Smooth muscle cell (in vitro differentiated cells): ENCODE results near the gene SMARCA1. TPM values are rescaled to one million over a fixed set of nuclear protein-coding genes. Genes with fewer than 3 reads are reported as not detected.
"Not testable (repeated sequence)": the region's sequence is repeated elsewhere in the genome, so short reads cannot be mapped to it uniquely, and the experiment has no call there.

Source experiments
- DNase-seq: peaks from one replicate; lab custom pipeline; 2025; ENCODE audit not compliant: unreplicated experiment; lab: John Stamatoyannopoulos, UW
- H2AFZ ChIP-seq: fragments of 200-600 bp; sonication (generic); 2 replicates; pipeline ENCODE4 v1.6.0; 2016; ENCODE audit warnings: antibody characterized with exemption, low read depth, mild to moderate bottlenecking
- H3F3A ChIP-seq: fragments of 200-600 bp; sonication (generic); 2 replicates; pipeline ENCODE4 v1.6.0; 2017; ENCODE audit warnings: antibody characterized with exemption, low read depth
- H3K27ac ChIP-seq: fragments of 200-600 bp; sonication (generic); 2 replicates; pipeline ENCODE4 v1.5.1; 2016; ENCODE audit warnings: low read depth, mild to moderate bottlenecking
- H3K27me3 ChIP-seq: fragments of 200-600 bp; sonication (generic); 2 replicates; pipeline ENCODE4 v1.6.1; 2016; ENCODE audit warnings: low read depth, mild to moderate bottlenecking
- H3K36me3 ChIP-seq: fragments of 200-600 bp; sonication (generic); 2 replicates; pipeline ENCODE4 v1.5.1; 2016; ENCODE audit warnings: low read depth
- H3K4me1 ChIP-seq: fragments of 200-600 bp; sonication (generic); 2 replicates; pipeline ENCODE4 v1.5.1; 2016; ENCODE audit warnings: low read depth
- H3K4me2 ChIP-seq: fragments of 200-600 bp; sonication (generic); 2 replicates; pipeline ENCODE4 v1.6.0; 2016; ENCODE audit warnings: mild to moderate bottlenecking
- H3K4me3 ChIP-seq: fragments of 200-600 bp; sonication (generic); 2 replicates; pipeline ENCODE4 v1.5.1; 2016; ENCODE audit warnings: mild to moderate bottlenecking
- H3K79me2 ChIP-seq: fragments of 200-600 bp; sonication (generic); 2 replicates; pipeline ENCODE4 v1.6.0; 2016; ENCODE audit warnings: low read depth, mild to moderate bottlenecking
- H3K9ac ChIP-seq: fragments of 200-600 bp; sonication (generic); 2 replicates; pipeline ENCODE4 v1.6.0; 2016; ENCODE audit warnings: low read depth
- H3K9me3 ChIP-seq: fragments of 200-600 bp; sonication (generic); replicated peaks from 2 replicates; pipeline ENCODE4 v1.5.1; 2016; ENCODE audit warnings: low read depth
- H4K20me1 ChIP-seq: fragments of 200-600 bp; sonication (generic); 2 replicates; pipeline ENCODE4 v1.6.0; 2016; ENCODE audit warnings: low read depth
- whole genome bisulfite sequencing: methylation state at CpG from one replicate; pipeline ENCODE4 v1.1.7; 2016; ENCODE audit warnings: low lambda C conversion rate; 5-methylcytosine and 5-hydroxymethylcytosine counted together
- polyA plus RNA-seq: library from polyadenylated mRNA; unstranded; fragments of >200 nt; fragmentation: Nextera tagmentation; extraction: Ambion mirVana; gene quantifications from 2 replicates; pipeline ENCODE4 v1.2.1, GENCODE V29; 2016
- total RNA-seq: library from RNA; depleted of rRNA; stranded (reverse); fragments of >200 nt; gene quantifications from 2 replicates; pipeline ENCODE4 v1.2.3, GENCODE V29; 2014
- TF ChIP-seq, protein P1 (sequence below): fragments of 200-600 bp; sonication (generic); IDR thresholded peaks from 2 replicates; pipeline ENCODE4 v1.5.1; 2017; ENCODE audit warnings: borderline replicate concordance, mild to moderate bottlenecking, antibody characterized with exemption; ENCODE audit not compliant: insufficient read depth, poor library complexity, severe bottlenecking

The SMARCA1 gene
- total and polyA plus RNA-seq, 2 experiments from 2014 or later = 60.9 to 91.5 TPM

GRCh38 chrX:129559783-129560182 is 36.5 kb upstream of the SMARCA1 start:
- no peaks in the 10 kb centered on the region for H3K9me3 ChIP-seq
- WGBS = 82% methylated on average over 1 of the region's 1 CpG
- no peak overlapping the region for H3K27ac ChIP-seq
- no peaks in the 10 kb centered on the region for H4K20me1 ChIP-seq
- H3K36me3 ChIP-seq = peaks cover 16% of the 10 kb centered on the region
- DNase-seq = no peak
- H3K27me3 ChIP-seq = no peaks in the 10 kb centered on the region
- TF ChIP-seq, protein P1, sequence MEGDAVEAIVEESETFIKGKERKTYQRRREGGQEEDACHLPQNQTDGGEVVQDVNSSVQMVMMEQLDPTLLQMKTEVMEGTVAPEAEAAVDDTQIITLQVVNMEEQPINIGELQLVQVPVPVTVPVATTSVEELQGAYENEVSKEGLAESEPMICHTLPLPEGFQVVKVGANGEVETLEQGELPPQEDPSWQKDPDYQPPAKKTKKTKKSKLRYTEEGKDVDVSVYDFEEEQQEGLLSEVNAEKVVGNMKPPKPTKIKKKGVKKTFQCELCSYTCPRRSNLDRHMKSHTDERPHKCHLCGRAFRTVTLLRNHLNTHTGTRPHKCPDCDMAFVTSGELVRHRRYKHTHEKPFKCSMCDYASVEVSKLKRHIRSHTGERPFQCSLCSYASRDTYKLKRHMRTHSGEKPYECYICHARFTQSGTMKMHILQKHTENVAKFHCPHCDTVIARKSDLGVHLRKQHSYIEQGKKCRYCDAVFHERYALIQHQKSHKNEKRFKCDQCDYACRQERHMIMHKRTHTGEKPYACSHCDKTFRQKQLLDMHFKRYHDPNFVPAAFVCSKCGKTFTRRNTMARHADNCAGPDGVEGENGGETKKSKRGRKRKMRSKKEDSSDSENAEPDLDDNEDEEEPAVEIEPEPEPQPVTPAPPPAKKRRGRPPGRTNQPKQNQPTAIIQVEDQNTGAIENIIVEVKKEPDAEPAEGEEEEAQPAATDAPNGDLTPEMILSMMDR = no peak
- no peak overlapping the region for H3K9ac ChIP-seq
- H3K4me3 ChIP-seq = no peak overlapping the region
- H2AFZ ChIP-seq = no peak overlapping the region
- H3K4me1 ChIP-seq = no peaks in the 10 kb centered on the region
- H3K4me2 ChIP-seq = no peak overlapping the region
- no peaks in the 10 kb centered on the region for H3K79me2 ChIP-seq
- no peaks in the 10 kb centered on the region for H3F3A ChIP-seq

DNA sequence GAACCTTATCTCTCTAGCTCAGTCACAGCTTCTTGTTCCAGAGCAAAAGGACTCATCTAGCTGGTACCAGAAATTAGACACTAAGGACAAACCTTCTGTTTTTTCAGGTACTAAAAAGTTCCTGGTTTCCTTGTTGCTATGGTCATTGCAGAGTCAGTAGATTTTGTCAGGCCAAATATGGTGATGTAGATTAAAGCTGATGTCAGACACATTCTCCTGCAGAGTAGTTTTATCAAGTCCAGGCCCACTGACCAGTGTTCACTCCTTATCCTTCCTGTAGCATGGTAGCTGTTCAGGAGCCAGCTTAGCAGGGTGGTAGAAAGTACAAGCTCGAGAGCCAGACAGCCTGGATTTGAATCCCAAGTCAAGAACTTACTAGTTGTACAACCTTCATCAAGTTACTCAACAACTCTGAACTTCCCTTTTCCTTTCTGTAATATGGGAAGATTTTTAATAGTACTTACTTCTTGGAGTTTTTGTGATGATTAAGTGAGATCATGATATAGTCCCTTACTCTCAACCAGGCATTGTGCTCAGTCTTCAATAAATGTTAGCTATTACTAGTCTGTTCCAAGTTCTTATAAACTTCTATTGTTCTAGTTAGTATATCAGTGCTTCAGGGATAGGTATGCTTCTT is 34.7 kb upstream of the SMARCA1 start:
- H3K27me3 ChIP-seq = no peaks in the 10 kb centered on the region
- no peaks in the 10 kb centered on the region for H3F3A ChIP-seq
- H3K9me3 ChIP-seq = no peaks in the 10 kb centered on the region
- no peak for DNase-seq
- H3K9ac ChIP-seq = no peak overlapping the region
- H3K4me3 ChIP-seq = no peak overlapping the region
- no peak overlapping the region for H2AFZ ChIP-seq
- peak overlapping the region; percentile 44 for H3K27ac ChIP-seq
- 47% methylated on average over 1 of the region's 1 CpG for whole genome bisulfite sequencing
- H3K36me3 ChIP-seq = peaks cover 10% of the 10 kb centered on the region
- no peaks in the 10 kb centered on the region for H3K4me1 ChIP-seq
- TF ChIP-seq, protein P1 = no peak
- no peak overlapping the region for H3K4me2 ChIP-seq
- no peaks in the 10 kb centered on the region for H3K79me2 ChIP-seq
- H4K20me1 ChIP-seq = no peaks in the 10 kb centered on the region

DNA sequence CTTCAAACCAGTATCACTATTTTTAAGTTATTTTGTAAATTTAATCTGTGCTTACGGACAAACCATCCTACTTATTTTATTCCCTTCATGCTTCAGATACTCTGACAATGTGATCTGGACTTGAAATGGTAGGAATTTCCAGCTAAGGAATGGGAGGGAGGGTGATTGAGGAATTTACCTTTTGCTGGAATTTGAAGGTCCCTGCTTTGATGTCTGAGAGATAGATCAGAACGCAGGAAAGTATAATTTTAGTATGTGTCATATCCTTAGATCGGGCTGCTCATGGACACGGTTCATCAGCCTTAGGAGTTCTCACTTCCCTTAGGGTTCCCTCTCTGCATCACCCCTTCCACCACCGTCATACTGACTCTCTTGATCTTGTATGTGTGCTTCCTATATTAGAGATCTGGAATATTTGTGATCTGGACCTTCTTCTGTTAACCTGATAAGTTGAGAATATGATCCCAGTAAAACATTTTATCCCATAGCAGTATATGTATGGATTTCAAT is 33.6 kb upstream of the SMARCA1 start:
- H2AFZ ChIP-seq = no peak overlapping the region
- WGBS = 90% methylated on average over 5 of the region's 5 CpGs

GRCh38 chrX:129554816-129555215 is 31.5 kb upstream of the SMARCA1 start:
- not testable (repeated sequence) for DNase-seq

More for the DNA sequence above, 33.6 kb upstream of the SMARCA1 start:
- no peak for DNase-seq
- no peaks in the 10 kb centered on the region for H3K27me3 ChIP-seq
- H3K4me2 ChIP-seq = no peak overlapping the region
- H3K9me3 ChIP-seq = no peaks in the 10 kb centered on the region
- H3K9ac ChIP-seq = no peak overlapping the region
- no peak overlapping the region for H3K27ac ChIP-seq
- H3K4me1 ChIP-seq = no peaks in the 10 kb centered on the region
- H4K20me1 ChIP-seq = no peaks in the 10 kb centered on the region
- TF ChIP-seq, protein P1 = no peak
- H3K36me3 ChIP-seq = peaks cover 5% of the 10 kb centered on the region
- H3K79me2 ChIP-seq = no peaks in the 10 kb centered on the region
- no peak overlapping the region for H3K4me3 ChIP-seq
- H3F3A ChIP-seq = no peaks in the 10 kb centered on the region

More at GRCh38 chrX:129554816-129555215, 31.5 kb upstream of the SMARCA1 start:
- not testable (repeated sequence) for H3K4me3 ChIP-seq, H3K27ac ChIP-seq, H3K36me3 ChIP-seq, H2AFZ ChIP-seq, H3K9ac ChIP-seq, H3K4me2 ChIP-seq, H4K20me1 ChIP-seq, H3K4me1 ChIP-seq, H3F3A ChIP-seq, H3K9me3 ChIP-seq, H3K27me3 ChIP-seq, H3K79me2 ChIP-seq
- WGBS = 92% methylated on average over 8 of the region's 8 CpGs
